MG63 (cell line): ENCODE measurements around the gene HACE1. TPM values are rescaled to one million over a fixed set of nuclear protein-coding genes. Genes with fewer than 3 reads are reported as not detected.
A peak's percentile ranks its signal among the peaks of the same experiment; 100 is the strongest.
"Not testable (repeated sequence)": the region's sequence is repeated elsewhere in the genome, so short reads cannot be mapped to it uniquely, and the experiment has no call there.

ENCODE experiments used
- DNase-seq: peaks from one replicate; pipeline ENCODE4 v3.0.0-alpha.2; 2020
- H3K27me3 ChIP-seq: fragments of 250-450 bp; sonication (Bioruptor Pico); 2 replicates; pipeline ENCODE4 v1.5.1; 2020; ENCODE audit warnings: mild to moderate bottlenecking, moderate library complexity
- H3K36me3 ChIP-seq: fragments of 250-450 bp; sonication (Bioruptor Pico); 2 replicates; pipeline ENCODE4 v1.5.1; 2020; ENCODE audit warnings: mild to moderate bottlenecking, moderate library complexity
- H3K4me3 ChIP-seq: fragments of 250-450 bp; sonication (Bioruptor Pico); 2 replicates; pipeline ENCODE4 v1.5.1; 2020; ENCODE audit warnings: mild to moderate bottlenecking, moderate library complexity
- H3K9me3 ChIP-seq: fragments of 250-450 bp; sonication (Bioruptor Pico); 2 replicates; pipeline ENCODE4 v1.5.1; 2020; ENCODE audit warnings: mild to moderate bottlenecking, moderate library complexity
- total RNA-seq: library from RNA; depleted of rRNA; stranded (reverse); fragments of >200 nt; shearing (Covaris generic); gene quantifications from 2 replicates; pipeline ENCODE4 v1.2.3, GENCODE V29; 2014; ENCODE audit warnings: low replicate concordance

HACE1 gene
- total RNA-seq, 1 experiment from 2014 or later, result 9.0 TPM

DNA sequence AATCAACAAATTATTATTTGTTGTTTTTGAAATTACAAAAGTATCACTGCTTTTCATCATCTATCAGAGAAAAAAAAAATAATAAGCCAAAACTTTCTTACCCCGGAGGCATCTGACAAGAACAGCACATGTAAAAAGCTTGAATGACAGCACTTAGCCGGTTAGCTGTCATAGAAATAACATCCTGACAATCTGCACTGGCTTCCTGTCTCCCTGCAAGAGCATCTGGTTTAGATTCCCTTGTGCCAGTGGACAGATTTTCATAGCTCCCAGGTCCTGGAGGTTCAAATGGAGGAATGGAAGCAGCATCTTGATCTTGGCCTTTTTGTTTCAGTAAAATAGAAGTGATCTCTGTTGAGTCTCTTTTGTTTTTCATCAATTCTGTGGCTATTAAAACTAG, 74.8 kb downstream of the HACE1 start:
- Histone ChIP-seq H3K36me3 (peaks cover 4% of the 10 kb centered on the region; the same call in 1 of the 2 replicates), H3K9me3 (no peaks in the 10 kb centered on the region), H3K4me3 (no peak overlapping the region), H3K27me3 (no peaks in the 10 kb centered on the region)
- no peak for DNase-seq

DNA sequence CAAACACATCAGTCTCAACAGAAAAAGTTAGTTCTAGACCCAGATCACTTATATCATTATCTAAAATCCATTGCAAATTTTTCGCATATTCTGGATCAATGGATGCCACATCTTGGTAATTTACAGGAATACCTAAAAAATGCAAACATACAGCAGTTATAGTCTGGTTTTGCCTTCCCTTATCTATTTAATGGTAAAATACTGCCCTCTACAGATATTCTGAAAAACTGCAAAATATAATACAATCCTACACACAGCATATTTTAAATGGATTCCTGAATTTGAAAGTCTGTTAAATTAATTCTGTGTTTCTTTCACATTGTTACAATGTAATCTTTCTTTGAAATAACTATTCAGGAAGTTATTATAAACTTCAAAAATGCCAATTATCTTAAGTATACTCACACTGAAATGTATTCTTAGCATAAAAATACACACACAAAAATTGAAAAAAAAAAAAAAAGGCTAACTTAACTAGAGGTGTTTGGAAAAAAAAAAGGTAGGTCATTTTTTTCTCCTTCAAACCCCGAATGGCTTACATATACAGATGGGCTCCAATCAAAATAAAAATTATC, 88.4 kb downstream of the HACE1 start:
- Histone ChIP-seq H3K4me3 (no peak overlapping the region), H3K27me3 (no peaks in the 10 kb centered on the region), H3K36me3 (peaks cover 1% of the 10 kb centered on the region; the same call in 1 of the 2 replicates), H3K9me3 (no peaks in the 10 kb centered on the region)
- no peak for DNase-seq

GRCh38 chr6:104768906-104769305, 90.8 kb downstream of the HACE1 start:
- no peaks in the 10 kb centered on the region for H3K36me3 ChIP-seq
- no peaks in the 10 kb centered on the region for H3K27me3 ChIP-seq
- DNase-seq, result no peak
- H3K4me3 ChIP-seq, result no peak overlapping the region
- no peaks in the 10 kb centered on the region for H3K9me3 ChIP-seq

DNA sequence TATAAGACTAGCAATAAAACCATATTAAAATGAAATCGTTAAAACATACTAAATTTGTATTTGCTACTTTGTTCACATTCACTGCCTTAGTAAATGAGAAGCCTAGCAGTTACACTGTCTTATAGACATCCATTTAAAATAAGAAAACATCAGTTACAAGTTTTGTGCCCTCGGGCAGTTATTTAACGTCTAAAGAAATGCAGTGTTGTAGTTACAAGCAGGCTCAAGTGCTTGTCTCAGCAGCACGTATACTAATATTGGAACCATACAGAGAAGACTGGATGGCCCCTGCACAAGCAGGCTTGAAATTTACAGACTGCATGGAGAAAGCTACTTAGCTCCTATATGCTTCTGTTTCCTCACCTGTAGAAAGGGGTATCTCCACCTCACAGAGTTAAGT, 93.1 kb downstream of the HACE1 start:
- no peaks in the 10 kb centered on the region for H3K36me3 ChIP-seq
- H3K9me3 ChIP-seq, result 0 out of 2 replicates have a peak, but pooled peaks cover 3% of the 10 kb centered on the region
- no peak for DNase-seq
- H3K4me3 ChIP-seq, result no peak overlapping the region
- no peaks in the 10 kb centered on the region for H3K27me3 ChIP-seq

DNA sequence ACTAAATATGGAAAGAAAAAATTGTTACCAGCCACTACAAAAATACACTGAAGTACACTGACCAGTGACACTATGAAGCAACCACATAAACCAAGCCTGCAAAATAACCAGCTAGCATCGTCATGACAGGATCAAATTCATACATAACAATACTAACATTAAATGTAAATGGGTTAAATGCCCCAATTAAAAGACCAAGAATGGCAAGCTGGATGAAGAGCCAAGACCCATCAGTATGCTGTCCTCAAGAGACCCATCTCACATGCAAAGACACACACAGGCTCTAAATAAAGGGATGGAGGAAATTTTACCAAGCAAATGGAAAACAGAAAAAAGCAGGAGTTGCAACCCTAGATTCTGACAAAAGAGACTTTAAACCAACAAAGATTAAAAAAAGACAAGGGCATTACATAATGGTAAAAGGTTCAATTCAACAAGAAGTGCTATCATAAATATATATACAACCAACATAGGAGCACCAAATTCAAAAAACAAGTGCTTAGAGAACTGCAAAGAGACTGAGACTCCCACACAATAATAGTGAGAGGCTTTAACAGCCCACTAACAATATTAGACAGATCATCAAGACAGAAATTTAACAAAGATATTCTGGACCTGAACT, 104.8 kb downstream of the HACE1 start:
- no peak for DNase-seq
- H3K9me3 ChIP-seq, result peaks cover 6% of the 10 kb centered on the region
- no peaks in the 10 kb centered on the region; the same call in 1 of the 2 replicates for H3K36me3 ChIP-seq
- no peaks in the 10 kb centered on the region for H3K27me3 ChIP-seq
- H3K4me3 ChIP-seq, result no peak overlapping the region

DNA sequence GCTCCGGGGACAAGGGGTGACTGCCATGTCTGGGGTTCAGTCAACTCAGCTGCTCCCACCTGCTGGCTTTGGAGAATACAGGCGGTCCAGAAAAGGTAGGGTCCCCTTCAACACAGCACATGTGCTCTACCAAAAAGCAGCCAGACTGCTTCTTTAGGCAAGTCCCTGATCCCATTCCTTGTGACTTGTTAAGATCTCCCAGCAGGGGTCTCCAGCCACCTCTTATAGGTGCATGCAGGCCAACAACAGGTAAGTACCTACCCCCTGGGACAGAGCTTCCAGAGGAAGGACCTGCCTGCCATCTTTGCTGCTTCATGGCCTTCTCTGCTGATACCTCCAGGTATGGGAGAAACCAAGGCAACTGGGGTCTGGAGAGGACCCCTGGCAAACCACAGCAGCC, 106.5 kb downstream of the HACE1 start:
- Histone ChIP-seq H3K36me3 (no peaks in the 10 kb centered on the region; the same call in 1 of the 2 replicates), H3K27me3 (no peaks in the 10 kb centered on the region), H3K9me3 (peaks cover 6% of the 10 kb centered on the region), H3K4me3 (no peak overlapping the region)
- DNase-seq, result no peak

DNA sequence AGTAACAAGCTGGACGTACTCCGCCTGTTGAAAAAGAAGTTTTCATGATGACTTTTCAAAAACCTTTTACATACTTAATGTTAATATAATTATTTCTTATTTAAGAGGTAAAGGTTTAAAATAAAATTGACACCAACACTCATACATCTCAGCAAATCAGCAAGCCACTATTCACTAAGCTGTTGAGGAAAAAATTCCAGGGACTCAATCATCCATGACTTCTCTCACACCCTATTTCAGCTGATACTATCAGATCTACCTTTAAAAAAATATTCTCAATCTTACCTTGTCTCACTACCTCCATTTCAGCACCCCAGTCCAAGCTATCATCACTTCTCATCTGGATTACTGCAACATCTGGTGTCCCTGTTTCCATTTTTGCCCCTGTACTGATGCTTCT, 109.3 kb downstream of the HACE1 start:
- no peak for DNase-seq
- no peak overlapping the region for H3K4me3 ChIP-seq
- peaks cover 2% of the 10 kb centered on the region for H3K9me3 ChIP-seq
- H3K36me3 ChIP-seq, result no peaks in the 10 kb centered on the region
- no peaks in the 10 kb centered on the region for H3K27me3 ChIP-seq

DNA sequence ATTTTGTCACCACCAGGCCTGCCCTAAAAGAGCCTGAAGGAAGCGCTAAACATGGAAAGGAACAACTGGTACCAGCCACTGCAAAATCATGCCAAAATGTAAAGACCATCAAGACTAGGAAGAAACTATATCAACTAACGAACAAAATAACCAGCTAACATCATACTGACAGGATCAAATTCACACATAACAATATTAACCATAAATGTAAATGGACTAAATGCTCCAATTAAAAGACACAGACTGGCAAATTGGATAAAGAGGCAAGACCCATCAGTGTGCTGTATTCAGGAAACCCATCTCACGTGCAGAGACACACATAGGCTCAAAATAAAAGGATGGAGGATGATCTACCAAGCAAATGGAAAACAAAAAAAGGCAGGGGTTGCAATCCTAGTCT, 120.6 kb downstream of the HACE1 start:
- H3K36me3 ChIP-seq, DNase-seq, H3K9me3 ChIP-seq, H3K4me3 ChIP-seq, H3K27me3 ChIP-seq: not testable (repeated sequence)

DNA sequence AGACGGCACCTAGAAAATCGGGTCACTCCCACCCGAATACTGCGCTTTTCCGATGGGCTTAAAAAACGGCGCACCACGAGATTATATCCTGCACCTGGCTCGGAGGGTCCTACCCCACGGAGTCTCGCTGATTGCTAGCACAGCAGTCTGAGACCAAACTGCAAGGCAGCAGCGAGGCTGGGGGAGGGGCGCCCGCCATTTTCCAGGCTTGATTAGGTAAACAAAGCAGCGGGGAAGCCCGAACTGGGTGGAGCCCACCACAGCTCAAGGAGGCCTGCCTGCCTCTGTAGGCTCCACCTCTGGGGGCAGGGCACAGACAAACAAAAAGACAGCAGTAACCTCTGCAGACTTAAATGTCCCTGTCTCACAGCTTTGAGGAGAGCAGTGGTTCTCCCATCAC, 122.2 kb downstream of the HACE1 start:
- H3K4me3 ChIP-seq, H3K9me3 ChIP-seq, H3K27me3 ChIP-seq: not testable (repeated sequence)

GRCh38 chr6:104736545-104736944, 123.2 kb downstream of the HACE1 start:
- H3K4me3 ChIP-seq, result no peak overlapping the region
- no peaks in the 10 kb centered on the region for H3K36me3 ChIP-seq

More for the DNA sequence above, 122.2 kb downstream of the HACE1 start:
- peak; percentile 1 for DNase-seq
- H3K36me3 ChIP-seq, result not testable (repeated sequence)

GRCh38 chr6:104730450-104730849, 129.3 kb downstream of the HACE1 start:
- no peak for DNase-seq
- Histone ChIP-seq H3K4me3 (no peak overlapping the region), H3K36me3 (no peaks in the 10 kb centered on the region), H3K9me3 (no peaks in the 10 kb centered on the region), H3K27me3 (no peaks in the 10 kb centered on the region)

More at GRCh38 chr6:104736545-104736944, 123.2 kb downstream of the HACE1 start:
- Histone ChIP-seq H3K9me3 (no peaks in the 10 kb centered on the region), H3K27me3 (no peaks in the 10 kb centered on the region)
- no peak for DNase-seq

GRCh38 chr6:104729433-104729832, 130.3 kb downstream of the HACE1 start:
- no peak for DNase-seq
- H3K36me3 ChIP-seq, result no peaks in the 10 kb centered on the region
- H3K27me3 ChIP-seq, result no peaks in the 10 kb centered on the region
- no peak overlapping the region for H3K4me3 ChIP-seq
- no peaks in the 10 kb centered on the region for H3K9me3 ChIP-seq

- no peaks in the 10 kb centered on the region for H3K9me3 ChIP-seq
- no peak overlapping the region for H3K4me3 ChIP-seq
- H3K36me3 ChIP-seq, result no peaks in the 10 kb centered on the region
- DNase-seq, result no peak
- H3K27me3 ChIP-seq, result no peaks in the 10 kb centered on the region
Observed at GRCh38 chr6:104728448-104728847, 131.3 kb downstream of the HACE1 start.

- no peak for DNase-seq
- H3K27me3 ChIP-seq, result no peaks in the 10 kb centered on the region
Observed at GRCh38 chr6:104718672-104719071, 141.0 kb downstream of the HACE1 start.

DNA sequence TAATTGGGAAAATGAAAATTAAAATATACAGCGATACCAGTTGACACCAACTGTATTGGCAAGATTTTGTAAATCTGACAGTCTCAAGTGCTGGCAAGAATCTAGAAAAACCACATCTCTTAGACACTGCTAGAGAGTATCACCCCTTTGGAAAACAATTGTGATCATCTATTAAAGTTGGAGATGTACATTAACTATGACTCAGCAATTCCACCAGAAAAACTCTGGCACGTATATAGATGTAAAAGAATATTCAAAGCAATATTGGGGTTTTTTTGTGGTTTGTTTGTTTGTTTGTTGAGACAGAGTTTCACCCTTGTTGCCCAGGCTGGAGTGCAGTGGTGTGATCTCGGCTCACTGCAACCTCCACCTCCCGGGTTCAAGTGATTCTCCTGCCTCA, 142.9 kb downstream of the HACE1 start:
- Histone ChIP-seq H3K36me3 (no peaks in the 10 kb centered on the region), H3K4me3 (no peak overlapping the region), H3K27me3 (no peaks in the 10 kb centered on the region), H3K9me3 (no peaks in the 10 kb centered on the region)
- DNase-seq, result no peak

More at GRCh38 chr6:104718672-104719071, 141.0 kb downstream of the HACE1 start:
- Histone ChIP-seq H3K4me3 (no peak overlapping the region), H3K9me3 (no peaks in the 10 kb centered on the region), H3K36me3 (no peaks in the 10 kb centered on the region)

- no peak for DNase-seq
- Histone ChIP-seq H3K36me3 (no peaks in the 10 kb centered on the region), H3K9me3 (no peaks in the 10 kb centered on the region), H3K27me3 (no peaks in the 10 kb centered on the region), H3K4me3 (no peak overlapping the region)
Observed at GRCh38 chr6:104714796-104715195, 144.9 kb downstream of the HACE1 start.

DNA sequence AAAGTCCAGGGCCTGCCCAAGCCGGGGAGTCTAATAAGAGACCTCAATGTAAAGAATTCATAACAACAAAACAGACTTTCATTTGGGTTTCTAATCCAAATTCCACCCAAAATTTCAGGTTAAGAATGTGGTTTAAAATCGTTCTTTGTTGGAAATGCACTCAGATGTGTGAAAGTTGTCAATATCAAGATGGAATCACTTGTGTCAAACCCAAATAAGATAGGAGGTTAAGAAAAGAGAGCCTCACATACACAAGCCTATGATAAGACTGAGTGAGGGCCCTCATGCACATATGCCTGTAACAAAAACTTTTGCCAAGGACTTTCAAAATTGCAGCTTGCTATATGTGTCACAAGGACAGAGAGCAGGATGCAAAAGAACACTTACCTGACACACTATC, 145.7 kb downstream of the HACE1 start:
- Histone ChIP-seq H3K36me3 (no peaks in the 10 kb centered on the region), H3K4me3 (no peak overlapping the region), H3K27me3 (no peaks in the 10 kb centered on the region), H3K9me3 (no peaks in the 10 kb centered on the region)
- no peak for DNase-seq

GRCh38 chr6:104711371-104711770, 148.3 kb downstream of the HACE1 start:
- Histone ChIP-seq H3K36me3 (no peaks in the 10 kb centered on the region), H3K4me3 (no peak overlapping the region), H3K9me3 (no peaks in the 10 kb centered on the region), H3K27me3 (no peaks in the 10 kb centered on the region)
- peak; percentile 39 for DNase-seq
